ENCODE measurements around the gene VASP.
"Not testable (repeated sequence)": the region's sequence is repeated elsewhere in the genome, so short reads cannot be mapped to it uniquely, and the experiment has no call there.

VASP gene

DNA sequence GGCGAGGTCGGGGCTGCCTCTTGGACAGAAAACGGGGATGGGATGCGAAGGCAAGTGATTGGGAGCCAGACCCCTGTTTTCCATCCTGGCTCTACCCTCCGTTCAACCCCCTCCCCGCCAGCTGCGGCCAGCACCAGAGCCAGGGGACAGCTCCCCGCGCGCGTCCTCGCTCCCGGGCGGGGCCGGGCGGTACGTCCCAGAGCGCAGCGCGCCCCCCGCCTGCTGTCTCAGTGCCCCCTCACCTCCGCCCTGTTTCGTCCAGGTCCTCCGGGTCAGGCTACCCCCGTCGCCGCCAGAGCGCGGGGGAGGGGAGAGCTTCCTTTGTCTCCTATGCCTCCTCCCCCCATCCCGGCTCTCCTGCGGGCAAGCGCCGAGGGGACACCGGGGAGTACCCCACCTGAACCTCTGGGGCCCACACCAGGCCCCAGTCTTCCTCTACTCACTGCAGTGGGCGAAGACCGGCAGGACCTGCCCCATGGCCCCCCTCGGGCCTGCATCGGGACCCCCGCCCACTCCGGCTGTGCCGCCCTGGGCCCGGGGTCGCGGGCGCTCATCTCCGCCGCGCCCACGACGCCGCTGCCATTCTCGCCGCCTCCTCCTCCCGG, 10.8 kb upstream of the VASP start:
- no peak for DNase-seq (ENCODE audit: low read depth in 2 of 2)

DNA sequence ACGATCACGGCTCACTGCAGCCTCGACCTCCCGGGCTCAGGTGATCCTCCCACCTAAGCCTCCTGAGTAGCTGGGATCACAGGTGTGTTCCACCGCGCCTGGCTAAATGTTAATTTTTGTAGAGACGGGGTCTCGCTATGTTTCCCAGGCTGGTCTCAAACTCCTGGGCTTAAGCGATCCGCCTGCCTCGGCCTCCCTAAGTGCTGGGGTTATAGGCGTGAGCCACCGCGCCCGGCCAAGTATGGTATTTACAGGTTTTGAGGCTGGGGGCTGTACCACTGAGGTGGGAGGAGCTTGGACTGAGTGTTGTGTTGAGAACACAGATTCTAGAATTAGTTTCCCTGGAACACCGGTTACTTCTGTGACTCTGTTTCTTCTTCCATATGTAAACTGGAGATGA, 9.5 kb upstream of the VASP start:
- no peak for DNase-seq (ENCODE audit: low read depth in 2 of 2)

DNA sequence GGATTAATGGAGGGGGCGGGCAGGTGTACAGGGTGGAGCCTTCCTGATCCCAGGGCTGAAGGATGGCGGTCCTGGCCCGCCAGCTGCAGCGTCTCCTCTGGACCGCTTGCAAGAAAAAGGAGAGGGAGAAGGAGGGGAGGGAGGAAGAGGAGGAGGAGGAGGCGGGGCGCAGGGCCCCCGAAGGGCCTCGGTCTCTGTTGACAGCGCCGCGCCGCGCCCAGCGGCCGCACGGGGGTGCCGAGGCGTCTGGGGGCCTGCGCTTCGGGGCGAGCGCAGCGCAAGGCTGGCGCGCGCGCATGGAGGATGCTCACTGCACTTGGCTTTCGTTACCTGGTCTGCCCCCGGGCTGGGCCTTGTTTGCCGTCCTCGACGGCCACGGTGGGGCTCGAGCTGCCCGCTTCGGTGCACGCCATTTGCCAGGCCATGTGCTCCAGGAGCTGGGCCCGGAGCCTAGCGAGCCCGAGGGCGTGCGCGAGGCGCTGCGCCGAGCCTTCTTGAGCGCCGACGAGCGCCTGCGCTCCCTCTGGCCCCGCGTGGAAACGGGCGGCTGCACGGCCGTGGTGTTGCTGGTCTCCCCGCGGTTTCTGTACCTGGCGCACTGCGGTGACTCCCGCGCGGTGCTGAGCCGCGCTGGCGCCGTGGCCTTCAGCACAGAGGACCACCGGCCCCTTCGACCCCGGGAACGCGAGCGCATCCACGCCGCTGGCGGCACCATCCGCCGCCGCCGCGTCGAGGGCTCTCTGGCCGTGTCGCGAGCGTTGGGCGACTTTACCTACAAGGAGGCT, 8.7 kb upstream of the VASP start, which contains the start of gene PPM1N:
Gene PPM1N, plus strand, starts transcription at position 33 of the 785 bp plus-strand sequence. Its CDS starts 30 bp downstream, at position 63.
- DNase-seq (ENCODE audit: low read depth in 2 of 2): no peak

DNA sequence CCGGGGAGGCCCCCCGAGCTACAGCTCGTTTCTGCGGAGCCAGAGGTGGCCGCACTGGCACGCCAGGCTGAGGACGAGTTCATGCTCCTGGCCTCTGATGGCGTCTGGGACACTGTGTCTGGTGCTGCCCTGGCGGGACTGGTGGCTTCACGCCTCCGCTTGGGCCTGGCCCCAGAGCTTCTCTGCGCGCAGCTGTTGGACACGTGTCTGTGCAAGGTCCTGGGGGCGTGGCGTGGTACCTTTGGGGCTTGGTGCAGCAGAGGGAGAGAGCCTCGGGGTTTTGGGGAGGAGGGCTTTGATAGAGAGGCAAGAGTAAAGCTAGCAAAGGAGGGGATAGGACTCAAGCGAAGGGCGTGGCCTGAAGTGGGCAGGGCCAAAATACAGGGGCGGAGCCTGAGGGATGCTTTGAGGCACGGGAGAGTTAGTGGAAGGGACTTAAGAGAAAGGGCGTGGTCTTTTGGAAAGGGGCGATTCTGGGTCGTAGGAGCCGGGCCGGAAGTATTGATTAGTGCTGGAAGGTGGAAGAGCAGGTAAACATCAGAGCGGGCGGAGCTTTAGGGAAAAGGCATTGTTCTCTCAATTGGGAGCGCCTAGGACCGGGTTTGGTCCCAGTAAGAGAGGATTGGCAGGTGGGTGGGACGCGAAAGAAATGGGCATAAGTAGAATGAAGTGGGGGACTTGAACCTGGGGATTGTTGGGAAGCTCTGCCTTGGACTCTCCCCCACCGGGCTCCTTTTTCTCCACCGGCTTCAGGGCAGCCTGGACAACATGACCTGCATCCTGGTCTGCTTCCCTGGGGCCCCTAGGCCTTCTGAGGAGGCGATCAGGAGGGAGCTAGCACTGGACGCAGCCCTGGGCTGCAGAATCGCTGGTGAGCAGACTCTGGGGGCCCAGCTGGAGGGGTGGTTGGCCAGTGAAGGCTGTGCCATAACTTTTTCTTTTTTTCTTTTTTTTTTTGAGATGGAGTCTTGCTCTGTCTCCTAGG, 7.8 kb upstream of the VASP start:
- no peak for DNase-seq (ENCODE audit: low read depth in 2 of 2)

DNA sequence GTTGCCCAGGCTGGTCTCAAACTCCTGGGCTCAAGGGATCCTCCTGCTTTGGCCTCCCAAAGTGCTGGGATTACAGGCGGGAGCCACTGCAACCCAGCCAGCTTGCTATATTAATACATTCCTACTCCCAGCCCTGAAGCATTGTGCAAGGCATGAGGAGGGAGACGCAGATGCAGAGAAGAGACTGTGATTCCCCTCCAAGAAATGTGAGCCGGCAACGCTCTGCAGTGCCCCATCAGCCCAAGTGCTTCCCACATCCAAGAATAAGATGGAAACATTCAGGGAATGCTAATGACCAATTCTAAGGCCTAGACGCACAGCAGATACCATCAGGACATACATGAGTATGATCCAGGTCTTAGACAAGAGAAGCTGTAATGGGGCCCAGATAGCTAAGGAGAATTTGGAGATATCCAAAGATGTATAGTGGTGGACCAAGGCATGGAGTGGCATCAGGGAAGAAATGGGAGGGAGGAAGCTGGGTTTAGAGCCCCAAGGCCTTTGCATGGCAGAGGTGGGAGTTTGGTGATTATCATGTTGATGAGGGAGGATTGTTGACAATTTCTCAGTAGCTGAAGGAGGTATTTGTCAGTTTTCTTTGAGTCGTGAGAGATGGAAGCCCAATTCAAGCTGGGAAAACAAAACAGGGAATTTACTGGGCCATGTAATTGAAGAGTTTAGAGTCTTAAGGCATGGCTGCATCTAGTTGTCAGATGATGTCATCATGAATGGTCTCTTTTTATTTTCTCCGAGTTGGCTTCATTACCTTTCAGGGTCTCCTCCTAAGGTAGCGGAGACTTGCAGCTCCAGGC, 6.2 kb upstream of the VASP start:
- DNase-seq (ENCODE audit: low read depth in 2 of 2): no peak

DNA sequence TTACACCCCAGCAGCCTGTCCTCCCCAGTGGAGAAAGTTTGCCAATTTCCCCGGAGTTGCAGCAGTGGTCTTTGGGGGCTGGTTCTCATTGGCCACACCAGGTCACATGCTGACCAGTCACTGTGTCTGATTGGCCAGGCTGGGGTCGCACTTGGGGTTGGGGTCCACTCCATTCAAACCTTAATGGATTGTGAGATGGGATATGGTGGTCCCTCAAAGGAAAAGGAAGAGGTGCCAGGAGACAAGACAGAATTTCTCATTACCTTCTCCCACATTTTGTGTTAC, 5.6 kb upstream of the VASP start:
- DNase-seq (ENCODE audit: low read depth in 2 of 2): no peak

DNA sequence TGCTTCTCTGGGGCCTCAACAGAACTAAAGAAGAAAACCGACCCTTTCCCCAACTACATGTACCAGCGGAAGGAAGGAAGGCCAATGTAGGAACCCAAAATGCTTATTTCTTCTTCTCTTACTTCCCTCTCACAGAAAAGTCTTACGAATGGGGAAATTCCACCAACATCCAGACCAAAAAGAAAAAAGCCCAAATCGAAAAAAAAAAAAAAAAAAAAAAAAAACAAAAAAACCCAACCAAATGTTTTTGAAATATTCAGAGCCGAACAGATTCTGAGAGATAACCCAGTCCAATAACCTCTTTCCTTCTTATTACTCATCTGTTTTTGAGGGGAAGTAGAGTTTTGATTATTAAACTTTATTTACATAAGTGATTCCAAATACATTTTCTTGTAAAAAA, 5.2 kb upstream of the VASP start:
- DNase-seq (ENCODE audit: low read depth in 2 of 2): no peak

DNA sequence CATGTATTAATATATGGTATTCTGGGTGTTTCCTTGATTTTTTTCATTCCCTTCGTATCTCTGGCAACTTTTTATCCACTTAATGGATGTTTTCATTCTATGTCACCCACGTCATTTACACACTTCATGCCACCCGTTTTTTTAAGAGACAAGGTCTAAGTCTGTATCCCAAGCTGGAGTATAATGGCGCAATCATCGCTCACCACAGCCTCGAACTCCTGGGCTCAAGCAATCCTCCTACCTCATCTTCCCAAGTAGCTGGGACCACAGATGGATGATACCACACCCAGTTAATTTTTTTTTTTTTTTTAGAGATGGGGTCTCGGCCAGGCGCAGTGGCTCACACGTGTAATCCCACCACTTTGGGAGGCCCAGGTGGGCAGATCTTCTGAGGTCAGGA, 3.4 kb upstream of the VASP start:
- DNase-seq (ENCODE audit: low read depth in 2 of 2): no peak

DNA sequence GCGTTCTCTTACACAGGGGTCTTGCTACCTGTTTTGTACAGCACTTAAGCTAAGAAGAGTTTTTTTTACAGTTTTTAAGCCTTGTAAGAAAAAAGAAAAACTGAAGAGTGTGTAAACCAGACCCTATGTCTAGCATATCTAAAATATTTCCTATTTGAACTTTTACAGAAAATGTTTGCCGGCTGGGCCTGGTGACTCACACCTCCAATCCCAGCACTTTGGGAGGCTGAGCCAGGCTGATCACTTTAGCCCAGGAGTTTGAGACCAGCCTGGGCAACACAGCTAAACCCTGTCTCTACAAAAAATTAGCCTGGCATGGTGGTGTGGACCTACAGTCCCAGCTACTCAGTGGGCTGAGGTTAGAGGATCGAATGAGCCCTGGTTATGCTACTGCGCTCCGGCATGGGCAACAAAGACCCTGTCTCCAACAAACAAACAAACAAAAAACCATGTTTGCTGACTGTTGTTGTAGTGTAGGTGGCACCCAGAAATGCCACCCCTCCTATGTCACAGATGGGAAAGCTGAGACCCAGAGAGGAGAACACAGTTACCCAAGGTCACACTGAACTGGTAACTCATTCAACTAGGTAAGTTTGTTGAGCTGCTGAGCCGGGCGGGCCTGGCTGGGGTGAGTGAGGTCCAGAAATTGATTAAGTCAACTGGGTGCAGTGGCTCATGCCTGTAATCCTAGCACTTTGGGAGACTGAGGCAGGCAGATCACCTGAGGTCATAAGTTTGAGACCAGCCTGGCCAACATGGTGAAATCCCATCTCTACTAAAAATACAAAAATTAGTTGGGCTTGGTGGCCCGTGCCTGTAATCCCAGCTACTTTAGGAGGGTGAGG, 1.9 kb upstream of the VASP start:
- no peak for DNase-seq (ENCODE audit: low read depth in 2 of 2)

DNA sequence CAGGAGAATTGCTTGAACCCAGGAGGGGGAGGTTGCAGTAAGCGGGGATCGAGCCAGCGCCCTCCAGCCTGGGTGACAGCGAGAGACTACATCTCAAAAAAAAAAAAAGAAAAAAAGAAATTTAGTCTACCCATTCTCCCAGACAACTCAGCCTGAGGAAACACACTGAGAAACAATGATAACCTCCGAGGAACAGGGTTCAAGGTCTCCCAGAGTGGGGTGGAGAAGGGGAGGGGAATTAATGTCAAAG, 1.4 kb upstream of the VASP start:
- DNase-seq (ENCODE audit: low read depth in 2 of 2): no peak

DNA sequence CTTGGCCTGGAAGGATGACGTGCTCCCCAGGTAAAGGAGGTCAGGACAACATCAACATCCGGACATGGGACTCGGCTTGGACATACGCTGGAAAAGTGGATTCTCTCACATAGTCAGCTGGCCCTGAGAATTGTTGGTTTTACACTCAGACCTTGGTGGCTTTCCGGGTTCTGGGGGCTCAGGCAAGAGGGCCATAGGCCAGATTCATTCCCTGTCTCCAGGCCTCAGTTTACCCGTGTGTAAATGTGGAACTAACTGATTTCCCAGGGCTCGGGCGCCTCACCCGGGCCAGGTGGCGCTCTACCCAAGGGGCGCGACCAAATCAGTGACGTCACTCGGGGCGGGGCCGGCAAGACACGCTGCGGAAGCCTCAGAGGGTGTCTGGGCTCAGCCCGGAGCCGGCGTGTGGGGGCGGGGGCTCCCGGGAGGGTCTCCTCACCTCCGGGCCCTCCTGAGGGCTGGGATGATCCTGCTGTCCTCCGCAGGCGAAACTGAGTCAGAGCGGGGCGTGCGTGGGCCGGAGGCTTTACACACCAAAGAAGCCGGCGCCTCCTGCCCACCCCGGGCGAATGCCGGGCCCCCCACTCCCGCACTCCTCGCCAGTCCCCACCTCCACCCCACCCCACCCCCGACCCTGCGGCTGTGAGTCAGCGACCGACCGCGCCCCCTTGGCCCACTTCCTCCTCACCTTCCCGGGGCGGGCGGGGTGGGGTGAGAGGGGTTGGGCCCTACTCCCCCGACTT, 862 bp upstream of the VASP start:
- peak; percentile 68 to 74 for DNase-seq (ENCODE audit: low read depth in 2 of 2)

DNA sequence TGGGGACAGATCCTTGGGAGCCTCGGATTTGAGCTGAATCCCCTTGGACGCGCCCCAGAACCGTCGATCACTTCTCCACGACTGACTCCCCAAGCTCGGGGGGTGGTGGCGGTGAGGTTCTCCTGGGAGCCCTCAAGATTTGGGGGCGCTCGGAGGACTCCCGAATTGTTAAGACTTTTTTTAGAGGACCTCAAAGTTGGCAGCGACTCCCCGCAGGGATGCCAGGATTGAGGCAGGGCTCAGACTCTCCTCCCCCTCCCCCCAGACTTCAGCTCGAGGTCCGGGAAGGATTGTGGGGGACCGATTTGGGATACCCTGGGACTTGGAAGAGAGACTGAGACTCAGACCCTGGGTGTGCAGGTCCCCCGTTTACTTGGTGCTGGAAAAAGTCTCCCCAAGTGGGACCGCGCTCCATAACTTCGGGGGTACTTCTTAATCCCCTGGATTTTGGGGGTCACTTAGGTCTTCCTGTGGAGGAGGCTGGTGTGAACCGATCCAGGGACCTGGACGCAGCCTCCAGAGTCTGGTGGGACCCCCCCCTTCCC, 665 bp downstream of the VASP start:
- DNase-seq (ENCODE audit: low read depth in 2 of 2): no peak

DNA sequence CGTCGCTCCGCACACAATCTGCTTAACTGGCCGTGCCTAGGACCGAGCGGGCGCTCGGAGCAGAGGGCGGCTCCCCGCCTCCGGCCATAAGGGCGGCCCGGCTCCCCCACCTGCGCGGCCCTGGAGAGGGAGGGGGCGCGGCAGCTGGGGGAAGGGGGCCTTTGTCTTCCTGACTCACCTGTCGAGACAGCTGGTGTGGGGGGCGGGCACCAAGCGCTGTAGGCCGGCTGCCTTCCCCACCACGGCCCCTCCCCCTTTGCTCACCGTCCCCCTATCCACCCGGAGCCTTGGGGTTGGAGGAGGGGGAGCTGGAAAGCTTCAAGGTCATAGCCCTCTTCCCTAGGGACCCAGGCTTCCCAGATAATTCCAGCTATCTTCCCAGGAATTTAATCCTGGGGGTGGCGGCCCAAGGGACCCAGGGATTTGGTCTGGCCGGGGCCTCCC, 1.2 kb downstream of the VASP start:
- no peak for DNase-seq (ENCODE audit: low read depth in 2 of 2)

DNA sequence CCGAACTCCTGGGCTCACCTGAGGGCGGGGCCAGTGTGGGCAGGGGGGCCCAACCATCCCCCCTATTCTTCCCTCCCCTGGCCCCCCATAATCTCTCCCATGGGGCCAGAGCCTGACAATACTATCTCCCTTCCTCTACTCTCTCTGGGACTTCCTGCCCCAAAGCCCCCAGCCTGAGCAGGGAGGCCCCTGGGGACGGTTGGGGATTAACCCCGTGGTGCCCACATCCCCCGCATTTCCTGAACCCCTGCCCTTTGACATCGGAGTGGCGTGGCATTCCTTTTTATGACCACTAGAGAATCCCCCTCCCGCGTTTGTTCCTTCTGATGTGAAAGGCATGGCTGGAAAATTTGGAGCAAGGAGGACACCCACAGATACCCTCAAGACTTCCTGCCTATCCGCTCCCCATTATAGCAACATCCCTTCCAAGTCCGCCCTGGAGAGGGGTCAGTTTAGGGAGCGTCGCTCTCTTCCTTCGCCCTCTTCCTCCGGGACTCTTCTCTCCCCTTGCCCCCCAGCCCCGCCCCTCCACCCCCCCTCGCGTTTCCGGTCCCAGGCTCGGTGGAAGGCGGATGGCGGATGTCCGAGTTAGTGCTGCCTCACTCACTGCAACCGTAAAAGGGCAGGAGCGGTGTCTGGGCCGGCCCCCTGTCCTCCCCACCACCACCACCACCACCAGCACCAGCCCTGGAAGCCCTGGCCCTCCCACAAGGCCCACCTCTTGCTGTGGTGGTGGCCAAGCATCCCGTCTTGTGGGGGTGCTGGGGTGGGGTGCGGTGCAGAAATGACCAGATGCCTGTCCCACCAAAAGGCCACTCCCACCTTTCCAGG, 1.8 kb downstream of the VASP start:
- no peak for DNase-seq (ENCODE audit: low read depth in 2 of 2)

DNA sequence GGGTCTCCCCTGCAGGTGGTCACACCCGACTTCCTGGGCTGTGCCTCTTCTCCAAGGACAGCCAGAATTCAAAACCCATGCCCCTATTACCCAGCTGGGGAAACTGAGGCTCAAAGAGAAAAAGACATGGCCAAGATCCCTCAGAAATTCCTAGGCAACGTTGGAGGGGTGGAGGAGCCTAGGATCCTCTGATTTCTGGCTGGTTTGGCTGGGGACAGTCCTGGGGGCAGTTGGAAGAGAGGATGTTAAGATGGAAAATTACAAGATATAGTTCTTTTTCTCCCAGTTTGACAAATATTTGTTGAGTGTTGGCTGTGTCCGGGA, 2.4 kb downstream of the VASP start:
- no peak for DNase-seq (ENCODE audit: low read depth in 2 of 2)

DNA sequence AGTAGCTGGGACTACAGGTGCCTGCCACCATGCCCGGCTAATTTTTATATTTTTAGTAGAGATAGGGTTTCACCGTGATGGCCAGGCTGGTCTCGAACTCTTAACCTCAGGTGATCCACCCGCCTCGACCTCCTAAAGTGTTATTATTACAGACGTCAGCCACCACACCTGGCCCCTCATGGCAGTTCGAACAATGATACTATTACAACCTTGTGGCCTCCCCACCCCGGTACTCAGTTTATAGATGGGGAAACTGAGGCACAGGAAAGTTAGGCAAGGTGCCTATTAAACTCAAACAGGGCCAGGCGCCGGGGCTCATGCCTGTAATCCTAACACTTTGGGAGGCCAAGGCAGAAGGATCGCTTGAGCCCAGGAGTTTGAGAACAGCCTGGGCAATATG, 3.1 kb downstream of the VASP start:
- not testable (repeated sequence) for DNase-seq (ENCODE audit: low read depth in 2 of 2)

DNA sequence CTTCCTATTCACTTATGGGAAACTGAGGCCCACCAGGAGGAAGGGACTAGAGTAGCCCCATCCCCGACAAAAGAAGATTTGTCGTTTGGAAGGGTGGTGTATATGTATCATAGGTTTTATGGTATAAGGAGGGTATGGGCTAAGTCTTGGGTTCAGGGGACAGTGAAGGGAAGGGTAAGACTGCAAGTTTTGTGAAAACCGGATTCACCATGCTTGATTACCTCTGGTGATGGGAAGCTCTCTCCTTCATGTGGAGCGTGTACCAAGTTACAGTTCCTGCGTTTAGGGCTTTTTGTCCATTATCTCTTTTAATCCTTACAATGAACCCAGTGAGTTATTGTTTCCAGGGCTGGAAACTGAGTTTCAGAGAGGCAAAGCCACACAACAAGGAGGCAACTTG, 3.8 kb downstream of the VASP start:
- DNase-seq (ENCODE audit: low read depth in 2 of 2): no peak

DNA sequence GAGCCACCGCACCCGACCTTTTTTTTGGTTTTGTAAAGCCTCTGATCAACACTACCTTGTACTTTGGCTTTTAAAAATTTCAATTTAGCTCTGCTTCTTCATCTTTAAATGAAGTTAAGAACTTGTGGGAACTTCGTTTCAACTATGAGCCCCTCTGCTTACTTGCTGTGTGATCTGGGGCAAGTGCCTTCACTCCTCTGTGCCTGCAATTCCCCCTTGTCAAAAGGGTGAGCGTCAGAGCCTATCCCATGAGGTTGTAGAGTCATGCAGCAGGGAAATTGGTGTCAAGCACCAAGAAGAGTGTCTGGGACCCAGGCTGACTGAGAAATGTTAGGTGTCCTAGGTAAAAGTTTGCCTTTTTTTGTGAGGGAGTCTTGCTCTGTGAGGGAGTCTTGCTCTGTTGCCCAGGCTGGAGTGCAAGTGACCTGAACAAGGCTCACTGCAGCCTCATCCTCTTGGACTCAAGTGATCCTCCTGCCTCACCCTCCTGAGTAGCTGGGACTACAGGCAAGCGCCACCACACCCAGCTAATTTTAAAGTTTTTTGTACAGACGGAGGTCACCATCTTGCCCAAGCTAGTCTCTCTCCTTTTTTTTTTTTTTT, 5.7 kb downstream of the VASP start:
- DNase-seq (ENCODE audit: low read depth in 2 of 2): no peak
